ENCODE results near the gene NDUFS5. TPM values are rescaled to one million over a fixed set of nuclear protein-coding genes. Genes with fewer than 3 reads are reported as not detected.
A peak's percentile ranks its signal among the peaks of the same experiment; 100 is the strongest.

Gene NDUFS5
- total RNA-seq, 1 experiment from 2014 or later, result 176 TPM

- TF ChIP-seq CTCF (IDR thresholded peaks at IDR 0.05; ENCODE audit: insufficient read depth in 1 of 2, low read depth in 1 of 2, low read length in 1 of 2, severe bottlenecking in 1 of 2, unreplicated experiment in 1 of 2), result no peak
- no peak for DNase-seq
- H3K4me1 Mint-ChIP-seq (ENCODE audit: low read depth, unreplicated experiment), result peaks cover 25% of the 10 kb centered on the region
- peak overlapping the region; percentile 66 for H3K27ac Mint-ChIP-seq (ENCODE audit: unreplicated experiment)
- H3K9me3 ChIP-seq, result no peaks in the 10 kb centered on the region
- H3K27me3 ChIP-seq (replicated peaks; ENCODE audit: control insufficient read depth, insufficient read depth, low read length), result no peaks in the 10 kb centered on the region
- BruUV-seq (replicated peaks), result TSS peak; percentile 72
- no peaks in the 10 kb centered on the region for H3K36me3 ChIP-seq (ENCODE audit: control insufficient read depth, insufficient read depth, low read length)
- ChIA-PET POLR2A (interaction anchor here (0.6 kb wide), 1 partner anchor 42 kb away, joined by 4 read pairs; no protein-coding TSS in a partner anchor), CTCF (interaction anchor here (0.5 kb wide), 1 partner anchor 26 kb away, joined by 3 read pairs; no protein-coding TSS in a partner anchor)
- intact Hi-C loops (cut with micrococcal nuclease; ENCODE audit: unreplicated experiment), result loop anchor here (2.0 kb wide), 2 partner anchors 21 to 37 kb away; partner anchors contain the start of gene NDUFS5
- H3K4me1 ChIP-seq, result peaks cover 27% of the 10 kb centered on the region
- H3K36me3 Mint-ChIP-seq (ENCODE audit: insufficient read depth, unreplicated experiment), result peaks cover 27% of the 10 kb centered on the region
- no peak overlapping the region for H3K4me3 ChIP-seq (ENCODE audit: low read depth, low read length)
- H3K27me3 Mint-ChIP-seq (ENCODE audit: insufficient read depth, unreplicated experiment), result no peaks in the 10 kb centered on the region
- peak overlapping the region; percentile 90 for H3K4me3 Mint-ChIP-seq (ENCODE audit: unreplicated experiment)
- no peaks in the 10 kb centered on the region for H3K9me3 Mint-ChIP-seq (ENCODE audit: unreplicated experiment)
Measured at GRCh38 chr1:38989979-38990378, 36.2 kb upstream of the NDUFS5 start.

- Mint-ChIP-seq H3K27me3 (ENCODE audit: insufficient read depth, unreplicated experiment) (no peaks in the 10 kb centered on the region), H3K9me3 (ENCODE audit: unreplicated experiment) (no peaks in the 10 kb centered on the region), H3K4me3 (ENCODE audit: unreplicated experiment) (peak overlapping the region; percentile 90), H3K4me1 (ENCODE audit: low read depth, unreplicated experiment) (peaks cover 26% of the 10 kb centered on the region), H3K27ac (ENCODE audit: unreplicated experiment) (peak overlapping the region; percentile 66), H3K36me3 (ENCODE audit: insufficient read depth, unreplicated experiment) (peaks cover 30% of the 10 kb centered on the region)
- H3K27me3 ChIP-seq (replicated peaks; ENCODE audit: control insufficient read depth, insufficient read depth, low read length), result no peaks in the 10 kb centered on the region
- H3K36me3 ChIP-seq (ENCODE audit: control insufficient read depth, insufficient read depth, low read length), result no peaks in the 10 kb centered on the region
- peak overlapping the region; percentile 35; the same call in 1 of the 2 replicates for H3K4me3 ChIP-seq (ENCODE audit: low read depth, low read length)
- ChIA-PET POLR2A (interaction anchor here (0.6 kb wide), 2 partner anchors 42 to 116 kb away, joined by 4 read pairs; no protein-coding TSS in a partner anchor), CTCF (interaction anchor here (0.5 kb wide), 1 partner anchor 26 kb away, joined by 3 read pairs; no protein-coding TSS in a partner anchor)
- H3K9me3 ChIP-seq, result no peaks in the 10 kb centered on the region
- no peak for TF ChIP-seq CTCF (IDR thresholded peaks at IDR 0.05; ENCODE audit: insufficient read depth in 1 of 2, low read depth in 1 of 2, low read length in 1 of 2, severe bottlenecking in 1 of 2, unreplicated experiment in 1 of 2)
- peaks cover 27% of the 10 kb centered on the region for H3K4me1 ChIP-seq
- intact Hi-C loops (cut with micrococcal nuclease; ENCODE audit: unreplicated experiment), result loop anchor here (2.0 kb wide), 2 partner anchors 22 to 36 kb away; partner anchors contain the start of gene NDUFS5
- DNase-seq, result no peak
- no TSS peak for BruUV-seq (replicated peaks)
Measured at GRCh38 chr1:38990386-38990737, 35.8 kb upstream of the NDUFS5 start.

- H3K36me3 ChIP-seq (ENCODE audit: control insufficient read depth, insufficient read depth, low read length), result no peaks in the 10 kb centered on the region
- Mint-ChIP-seq H3K36me3 (ENCODE audit: insufficient read depth, unreplicated experiment) (peaks cover 34% of the 10 kb centered on the region), H3K4me1 (ENCODE audit: low read depth, unreplicated experiment) (peaks cover 21% of the 10 kb centered on the region), H3K27ac (ENCODE audit: unreplicated experiment) (peak within 1 kb of the TSS; percentile 85), H3K4me3 (ENCODE audit: unreplicated experiment) (peak within 1 kb of the TSS; percentile 90), H3K27me3 (ENCODE audit: insufficient read depth, unreplicated experiment) (no peaks in the 10 kb centered on the region), H3K9me3 (ENCODE audit: unreplicated experiment) (no peaks in the 10 kb centered on the region)
- intact Hi-C loops (cut with micrococcal nuclease; ENCODE audit: unreplicated experiment), result loop anchor here (2.0 kb wide), 2 partner anchors 22 to 36 kb away; partner anchors contain the start of gene NDUFS5
- no peak for TF ChIP-seq CTCF (IDR thresholded peaks at IDR 0.05; ENCODE audit: insufficient read depth in 1 of 2, low read depth in 1 of 2, low read length in 1 of 2, severe bottlenecking in 1 of 2, unreplicated experiment in 1 of 2)
- BruUV-seq (replicated peaks), result no TSS peak
- H3K27me3 ChIP-seq (replicated peaks; ENCODE audit: control insufficient read depth, insufficient read depth, low read length), result no peaks in the 10 kb centered on the region
- peaks cover 23% of the 10 kb centered on the region for H3K4me1 ChIP-seq
- no peaks in the 10 kb centered on the region for H3K9me3 ChIP-seq
- CTCF ChIA-PET, result no interaction called here
- peak within 1 kb of the TSS; percentile 67 for H3K4me3 ChIP-seq (ENCODE audit: low read depth, low read length)
- peak; percentile 98 for DNase-seq
- POLR2A ChIA-PET, result interaction anchor here (0.6 kb wide), 1 partner anchor 117 kb away, joined by 4 read pairs; no protein-coding TSS in a partner anchor
Measured at GRCh38 chr1:38990738-38991637, 35.2 kb upstream of the NDUFS5 start, which contains the start of gene AKIRIN1. Gene AKIRIN1 (plus strand): TSS chr1:38991276. CDS start chr1:38991381, 105 bp downstream.
